ENCODE measurements around the gene CENPP. TPM values are rescaled to one million over a fixed set of nuclear protein-coding genes. Genes with fewer than 3 reads are reported as not detected.
A peak's percentile ranks its signal among the peaks of the same experiment; 100 is the strongest.

CENPP gene
- 5.1 and 7.4 TPM in 2 replicates for total RNA-seq (2014; rRNA removed; shearing (Covaris generic))
- polyA plus RNA-seq (2014; cell fraction: nucleus; rRNA removed), result 4.1 and 6.1 TPM in 2 replicates

GRCh38 chr9:92325269-92325990 is at the start of gene CENPP, which contains the start of gene NOL8:
Gene CENPP, plus strand, starts transcription at chr9:92325953.
Gene NOL8, minus strand, starts transcription at chr9:92325350. Its CDS starts 1,189 bp downstream, at chr9:92324161.
- DNase-seq (ENCODE audit: extremely low read depth, low read depth), result peak; percentile 85

DNA sequence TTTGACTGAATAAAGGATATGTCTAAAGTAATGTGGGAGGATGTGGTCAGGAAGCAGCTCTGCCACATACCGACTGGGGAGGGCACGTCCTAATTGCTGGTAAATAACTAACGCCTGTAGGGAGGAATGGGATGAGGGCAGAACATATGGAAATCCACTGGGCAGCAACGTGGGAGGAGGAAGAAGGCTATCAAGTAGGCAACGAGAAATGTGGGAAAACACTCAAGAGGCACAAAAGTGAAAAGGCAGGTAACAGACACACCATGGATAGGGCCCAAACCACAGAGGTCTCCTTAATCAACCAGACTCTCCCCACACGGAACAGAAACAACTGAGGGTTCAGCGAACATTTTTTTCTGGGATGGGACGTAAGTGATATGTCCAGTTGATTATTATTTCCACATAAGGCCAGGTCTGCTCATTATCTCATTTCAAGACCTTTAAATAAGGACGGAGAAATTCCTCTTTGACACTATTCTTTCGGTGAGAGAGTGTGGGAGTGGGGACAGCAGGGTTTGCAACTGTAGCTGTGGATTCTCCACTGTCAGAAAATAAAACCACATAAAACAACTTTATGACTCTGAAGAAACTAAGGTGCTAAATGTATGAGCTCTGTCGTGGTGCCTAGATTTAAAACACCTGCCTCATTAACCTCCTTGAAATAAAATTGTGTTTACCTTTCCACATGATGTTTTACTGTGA is 49.3 kb upstream of the CENPP start:
- no peak for DNase-seq (ENCODE audit: extremely low read depth, low read depth)

GRCh38 chr9:92278110-92278509 is 47.6 kb upstream of the CENPP start:
- no peak for DNase-seq (ENCODE audit: extremely low read depth, low read depth)

- no peak for DNase-seq (ENCODE audit: extremely low read depth, low read depth)
Observed at GRCh38 chr9:92279302-92279701, 46.5 kb upstream of the CENPP start.

DNA sequence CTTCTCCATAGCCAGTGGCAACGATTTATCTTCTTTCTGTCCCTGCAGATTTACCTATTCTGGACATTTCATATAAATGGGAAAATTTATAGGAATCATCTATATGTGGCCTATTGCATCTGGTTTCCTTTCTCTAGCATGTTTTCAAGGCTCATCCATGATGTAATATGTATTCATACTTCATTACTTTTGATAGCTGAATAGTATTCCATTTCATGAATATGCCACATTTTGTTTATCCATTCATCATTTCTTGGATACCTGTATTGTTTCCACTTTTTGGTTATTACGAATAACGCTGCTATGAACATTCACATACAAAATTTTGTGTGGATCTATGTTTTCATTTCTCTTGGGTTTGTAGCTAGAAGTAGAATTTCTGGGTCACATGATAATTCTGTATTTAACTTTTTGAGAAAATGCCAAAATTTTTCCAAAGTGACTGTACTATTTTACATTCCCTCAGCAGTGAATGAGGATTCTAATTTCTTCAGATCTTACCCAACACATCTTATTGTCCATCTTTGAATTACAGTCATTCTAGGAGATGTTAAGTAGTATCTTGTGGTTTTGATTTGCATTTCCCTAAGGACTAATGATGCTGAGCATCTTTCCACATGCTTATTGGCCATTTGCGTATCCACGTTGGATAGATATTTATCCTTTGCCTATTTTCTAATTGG is 35.9 kb upstream of the CENPP start:
- DNase-seq (ENCODE audit: extremely low read depth, low read depth), result no peak

DNA sequence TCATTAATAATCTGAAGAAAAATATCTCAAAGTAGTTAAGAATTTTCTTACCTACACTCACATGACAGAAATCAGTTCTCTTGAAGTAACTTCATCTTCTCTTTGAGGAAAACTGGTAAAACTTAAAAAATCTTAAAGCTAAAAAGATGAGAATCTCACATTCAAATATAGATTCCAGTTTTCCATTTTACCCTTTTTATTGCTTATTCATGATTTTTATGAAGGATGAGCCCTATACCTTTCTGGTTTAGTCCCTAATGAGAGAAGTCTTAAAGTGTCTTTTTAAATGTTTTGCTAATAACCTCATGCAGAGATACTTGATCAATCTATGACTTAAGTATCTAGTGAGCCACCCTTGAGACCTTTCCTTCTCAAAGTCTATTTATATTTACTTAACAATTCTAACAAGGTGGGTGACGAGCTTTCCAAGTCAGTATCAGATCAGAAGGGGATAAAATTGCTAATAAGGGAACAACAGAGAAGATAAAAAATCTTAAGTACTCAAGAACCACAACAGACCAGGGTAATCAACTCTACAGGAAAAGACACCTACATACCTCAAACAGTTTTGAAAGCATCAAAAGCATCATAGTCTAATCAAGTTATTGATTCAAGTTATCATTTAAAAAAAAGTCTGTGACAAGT is 34.8 kb upstream of the CENPP start:
- DNase-seq (ENCODE audit: extremely low read depth, low read depth), result no peak

DNA sequence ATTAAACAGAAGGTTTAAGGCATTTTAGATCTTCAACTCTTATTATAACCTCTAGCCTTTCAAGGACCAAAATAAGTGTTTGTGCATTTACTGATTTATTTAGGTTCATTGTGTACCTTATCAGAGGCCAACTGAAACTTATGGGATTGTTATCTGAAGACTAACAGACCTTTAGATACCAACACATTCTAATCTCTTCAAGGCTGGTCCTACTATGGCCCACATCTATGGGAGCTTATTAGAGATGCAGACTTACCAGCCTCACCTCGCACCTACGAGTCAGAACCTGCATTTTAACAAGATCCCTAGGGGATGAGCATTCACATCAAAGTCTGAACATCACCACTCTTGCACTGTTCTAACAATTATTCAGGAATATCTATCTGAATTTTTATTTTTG is 34.2 kb upstream of the CENPP start:
- no peak for DNase-seq (ENCODE audit: extremely low read depth, low read depth)

- peak; percentile 12 for DNase-seq (ENCODE audit: extremely low read depth, low read depth)
Observed at GRCh38 chr9:92292338-92293074, 33.2 kb upstream of the CENPP start.

DNA sequence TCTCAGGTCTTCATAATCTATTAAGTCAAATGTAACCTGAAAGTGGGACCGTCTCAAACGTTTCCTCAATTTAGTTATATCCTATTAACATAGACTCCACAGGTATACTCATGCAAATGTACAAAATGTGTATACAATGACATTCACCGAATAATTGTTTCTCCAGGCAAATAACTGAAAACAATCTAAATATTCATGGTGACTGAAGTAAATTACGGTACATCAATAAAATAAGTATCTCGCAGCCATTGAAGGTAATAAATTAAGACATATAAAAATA is 32.7 kb upstream of the CENPP start:
- DNase-seq (ENCODE audit: extremely low read depth, low read depth), result no peak

- DNase-seq (ENCODE audit: extremely low read depth, low read depth), result peak; percentile 99
Observed at GRCh38 chr9:92293452-92294296, 32.1 kb upstream of the CENPP start, which contains the start of gene IARS1. Gene IARS1, minus strand, starts transcription at chr9:92293697. Its CDS starts 4,278 bp downstream, at chr9:92289419.

GRCh38 chr9:92294297-92294676 is 31.5 kb upstream of the CENPP start:
- peak; percentile 5 for DNase-seq (ENCODE audit: extremely low read depth, low read depth)

- no peak for DNase-seq (ENCODE audit: extremely low read depth, low read depth)
Observed at GRCh38 chr9:92295240-92295790, 30.4 kb upstream of the CENPP start.

- DNase-seq (ENCODE audit: extremely low read depth, low read depth), result no peak
Observed at GRCh38 chr9:92295827-92296258, 29.9 kb upstream of the CENPP start.

DNA sequence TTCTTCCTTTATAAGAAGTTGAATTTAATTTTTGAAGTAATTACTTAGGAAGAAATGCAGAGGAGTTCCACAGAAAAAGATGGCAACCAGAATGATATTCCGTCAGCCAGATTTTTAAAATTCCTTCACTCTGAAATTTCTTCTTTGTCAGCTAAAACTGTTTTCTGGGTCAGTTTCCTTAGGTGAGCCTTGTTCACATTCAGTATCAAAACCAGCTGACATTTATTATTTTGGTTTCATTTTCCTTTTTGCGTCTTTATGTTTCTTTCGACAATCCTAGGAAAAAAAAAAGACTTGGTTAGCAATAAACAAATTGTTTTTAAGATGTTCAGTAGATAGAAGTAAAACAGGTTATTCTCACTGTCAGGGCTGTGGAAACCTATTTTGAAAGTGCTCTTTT is 28.1 kb upstream of the CENPP start:
- no peak for DNase-seq (ENCODE audit: extremely low read depth, low read depth)

- no peak for DNase-seq (ENCODE audit: extremely low read depth, low read depth)
Observed at GRCh38 chr9:92298036-92298435, 27.7 kb upstream of the CENPP start.

DNA sequence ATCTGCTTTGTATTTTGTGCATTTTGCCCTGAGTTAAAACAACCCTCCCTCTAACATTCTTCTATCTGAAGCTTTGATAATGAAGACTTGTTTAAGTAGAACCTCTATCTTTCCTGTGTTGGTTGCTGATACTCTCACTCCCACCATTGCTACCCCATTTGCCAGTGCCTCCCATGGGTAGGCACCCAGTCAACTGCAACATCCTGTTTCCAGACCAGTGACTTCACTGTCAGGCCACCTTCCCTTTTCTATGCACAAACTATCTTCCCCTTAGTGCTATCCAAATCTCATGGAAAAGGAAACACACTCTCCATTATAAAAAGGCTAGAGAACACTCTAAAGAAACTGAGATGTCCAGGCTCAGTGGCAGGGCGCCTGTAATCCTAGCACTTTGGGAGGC is 26.6 kb upstream of the CENPP start:
- no peak for DNase-seq (ENCODE audit: extremely low read depth, low read depth)

DNA sequence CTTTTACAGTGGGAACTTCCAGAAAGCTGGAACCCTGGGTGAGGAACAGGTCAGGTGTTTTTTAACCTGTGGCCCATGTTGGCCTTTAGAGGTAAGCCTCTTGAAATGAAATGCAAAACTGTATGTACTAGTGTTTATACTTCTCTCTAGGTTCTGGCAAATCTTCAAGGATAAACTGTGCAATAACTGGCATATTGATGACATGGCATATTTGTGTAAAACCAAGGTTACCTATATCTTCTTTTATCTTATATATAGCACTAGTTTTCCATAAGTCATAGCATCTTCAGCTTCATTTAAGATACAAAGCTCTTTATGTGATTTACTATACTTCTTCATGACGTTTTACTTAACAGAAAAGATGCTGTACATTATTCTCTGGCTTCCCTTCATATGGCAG is 24.8 kb upstream of the CENPP start:
- no peak for DNase-seq (ENCODE audit: extremely low read depth, low read depth)

GRCh38 chr9:92308893-92309292 is 16.9 kb upstream of the CENPP start:
- no peak for DNase-seq (ENCODE audit: extremely low read depth, low read depth)

DNA sequence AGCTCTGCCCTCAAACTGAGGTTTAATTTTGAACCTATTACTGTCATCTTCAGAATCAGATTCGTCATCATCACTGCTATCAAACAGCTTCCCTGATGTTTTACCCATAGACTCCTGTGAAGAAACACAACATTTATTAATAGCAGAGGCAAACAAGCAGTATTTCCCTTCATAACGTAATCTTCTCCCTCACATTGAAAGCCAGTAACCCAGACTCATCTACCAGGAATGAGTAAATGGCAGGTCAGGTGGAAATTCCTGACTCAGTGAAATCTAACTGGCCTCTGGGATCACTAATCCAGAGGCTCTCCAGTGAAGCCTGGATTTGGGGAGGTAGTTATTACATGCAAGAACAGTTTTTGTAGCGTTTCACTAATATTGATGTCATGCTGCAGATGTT is 15.2 kb upstream of the CENPP start:
- DNase-seq (ENCODE audit: extremely low read depth, low read depth), result no peak
